NCI-H446 (cell line): Measurements from ENCODE around the gene ZNF217.
"Not testable (repeated sequence)": the region's sequence is repeated elsewhere in the genome, so short reads cannot be mapped to it uniquely, and the experiment has no call there.

Experiments used
- DNase-seq, 2 experiments: peaks; one replicate each; lab custom pipeline; 2025; lab: John Stamatoyannopoulos, UW

ZNF217 gene

DNA sequence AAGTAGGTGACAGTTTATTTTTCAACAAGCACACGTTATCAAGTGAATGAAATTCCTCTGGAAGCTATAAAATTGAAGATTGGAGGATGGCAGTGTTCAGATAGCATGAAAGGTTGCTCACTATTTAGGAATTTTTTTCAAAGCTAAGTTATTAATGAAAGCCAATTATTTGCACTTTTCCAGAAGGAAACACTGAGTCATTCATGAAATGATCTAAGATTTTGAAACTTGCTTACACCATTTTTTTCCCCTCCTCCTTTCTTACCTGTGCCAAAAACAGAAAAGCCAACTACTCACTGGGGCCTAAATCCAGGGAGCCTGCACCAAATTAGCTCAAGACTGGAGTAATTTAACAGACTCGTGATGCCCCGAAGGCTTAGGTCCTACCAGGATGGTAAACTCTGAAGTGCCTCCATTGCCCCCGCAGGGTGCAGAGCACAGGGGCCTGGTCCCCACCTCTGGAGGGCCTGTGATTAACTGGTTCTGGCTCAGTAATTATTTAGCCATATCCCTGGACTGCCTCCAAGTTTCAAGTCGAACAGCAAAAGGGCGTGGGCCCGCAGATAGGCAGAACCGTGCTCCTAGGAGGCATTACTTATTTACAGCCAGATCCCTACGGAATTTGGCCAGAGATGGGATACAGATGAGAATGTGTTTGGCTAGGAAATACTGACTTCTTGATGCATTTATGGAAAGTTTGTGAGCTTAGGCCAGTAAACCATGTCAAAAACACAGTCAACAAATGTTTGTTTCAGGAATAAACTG, 28.0 kb upstream of the ZNF217 start:
- DNase-seq = peak; percentile 77 to 79

DNA sequence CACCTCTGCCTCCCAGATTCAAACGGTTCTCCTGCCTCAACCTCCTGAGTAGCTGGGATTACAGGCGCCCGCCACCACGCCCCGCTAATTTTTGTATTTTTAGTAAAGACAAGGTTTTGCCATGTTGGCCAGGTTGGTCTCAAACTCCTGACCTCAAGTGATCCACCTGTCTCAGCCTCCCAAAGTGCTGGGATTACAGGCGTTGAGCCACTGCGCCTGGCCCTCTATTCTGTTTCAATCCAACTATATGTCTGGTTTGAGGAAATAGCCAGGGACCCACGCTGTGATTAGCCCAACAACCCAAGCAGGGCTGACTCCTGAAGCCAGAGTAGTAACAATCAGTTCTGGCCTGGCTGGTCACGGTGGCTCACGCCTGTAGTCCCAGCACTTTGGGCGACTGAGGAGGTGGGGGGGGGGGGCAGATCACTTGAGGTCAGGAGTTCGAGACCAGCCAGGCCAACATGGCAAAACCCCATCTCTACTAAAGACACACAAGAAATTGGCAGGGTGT, 24.9 kb upstream of the ZNF217 start:
- DNase-seq = not testable (repeated sequence)

DNA sequence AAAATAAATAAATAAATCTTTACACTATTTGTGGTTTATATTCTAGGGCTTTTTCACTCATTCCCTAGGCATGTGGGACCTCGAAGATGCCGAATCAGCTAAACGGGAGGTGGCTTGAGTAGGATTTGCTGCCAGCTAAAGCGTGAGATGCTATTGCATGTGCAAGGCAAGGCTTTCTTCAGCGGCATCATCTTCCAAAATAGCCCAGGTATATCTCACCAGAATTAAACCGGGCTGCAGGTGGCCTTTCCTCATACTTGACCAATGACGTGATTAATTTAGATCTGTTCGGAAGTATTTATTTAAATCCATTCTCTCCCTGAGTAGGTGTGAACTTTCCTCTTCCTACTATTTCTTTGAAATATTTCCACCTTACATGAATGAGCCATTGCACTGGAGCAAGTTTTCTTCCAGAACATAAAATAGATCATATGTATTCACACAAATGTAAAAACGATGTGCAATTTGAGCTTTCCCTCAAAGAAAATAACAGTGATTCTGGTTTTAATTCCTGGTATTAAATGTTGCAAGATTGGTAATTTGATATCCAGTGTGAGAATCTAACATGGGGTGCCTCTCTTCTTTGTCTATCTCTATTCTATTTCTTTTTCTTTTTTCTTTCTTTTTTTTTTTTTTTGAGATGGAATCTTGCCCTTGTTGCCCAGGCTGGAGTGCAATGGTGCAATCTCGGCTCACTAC, 24.3 kb upstream of the ZNF217 start:
- DNase-seq = no peak

GRCh38 chr20:53616489-53616888, 22.9 kb upstream of the ZNF217 start:
- DNase-seq = not testable (repeated sequence)

DNA sequence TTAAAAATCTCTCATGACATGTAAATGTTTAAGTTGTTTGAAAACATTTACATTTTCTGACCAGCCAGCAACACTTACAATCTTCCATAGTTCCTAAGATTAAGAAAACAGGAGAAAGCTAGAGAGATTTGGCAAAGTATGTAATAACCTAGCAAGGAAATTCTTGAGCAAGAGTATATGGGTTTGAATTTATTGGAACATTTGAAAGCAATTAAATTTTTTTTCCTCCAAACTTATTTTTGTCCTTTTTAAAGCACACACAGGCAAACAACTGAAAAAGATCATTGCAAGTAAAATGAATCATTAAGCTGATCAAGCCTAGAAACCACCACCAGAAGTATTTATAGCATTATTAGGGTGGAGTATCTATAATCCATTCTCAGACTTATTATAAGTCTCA, 20.1 kb upstream of the ZNF217 start:
- DNase-seq = no peak

DNA sequence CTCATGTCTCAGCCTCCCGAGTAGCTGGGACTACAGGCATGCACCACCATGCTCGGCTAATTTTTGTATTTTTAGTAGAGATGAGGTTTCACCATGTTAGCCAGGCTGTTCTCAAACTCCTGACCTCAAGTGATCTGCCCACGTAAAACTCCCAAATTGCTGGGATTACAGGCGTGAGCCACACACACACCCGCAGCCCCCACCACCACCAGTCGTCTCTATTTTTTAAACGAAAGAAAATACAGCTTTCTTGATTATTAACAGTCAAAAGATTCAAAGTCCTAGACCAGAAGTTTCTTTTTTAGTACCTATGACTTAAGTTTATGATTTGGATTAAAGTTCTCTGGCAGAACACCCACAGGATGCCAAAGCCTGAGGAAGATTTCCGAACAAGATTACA, 18.6 kb upstream of the ZNF217 start:
- not testable (repeated sequence) for DNase-seq

DNA sequence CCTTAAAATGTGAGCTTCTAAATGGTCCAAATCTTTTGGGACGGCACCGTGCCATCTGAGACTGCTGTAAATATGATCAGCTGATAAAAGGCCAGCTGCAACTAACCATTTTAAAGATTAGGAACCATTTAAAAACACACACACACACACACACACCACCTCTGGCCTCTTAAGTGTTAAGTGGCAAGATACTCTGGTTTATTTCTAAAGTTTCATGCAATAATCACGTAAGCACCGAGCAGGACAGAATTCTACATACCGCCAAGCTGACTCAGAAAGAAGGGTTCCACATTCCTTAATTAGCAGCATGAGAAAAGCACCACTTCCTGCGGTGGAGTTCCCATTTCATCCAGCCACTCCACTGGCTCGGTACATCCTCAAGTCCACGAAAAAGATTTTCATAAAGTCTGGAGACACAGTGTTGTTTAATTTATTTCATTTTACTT, 17.8 kb upstream of the ZNF217 start:
- DNase-seq = no peak

- no peak for DNase-seq
Measured at GRCh38 chr20:53609491-53610445, 16.1 kb upstream of the ZNF217 start.

- DNase-seq = no peak
Measured at GRCh38 chr20:53608456-53609452, 15.1 kb upstream of the ZNF217 start.

GRCh38 chr20:53608071-53608455, 14.4 kb upstream of the ZNF217 start:
- DNase-seq = no peak

GRCh38 chr20:53606364-53606985, 12.8 kb upstream of the ZNF217 start:
- no peak for DNase-seq

GRCh38 chr20:53605401-53605800, 11.8 kb upstream of the ZNF217 start:
- DNase-seq = not testable (repeated sequence)

- DNase-seq = not testable (repeated sequence)
Measured at GRCh38 chr20:53604846-53605245, 11.2 kb upstream of the ZNF217 start.

DNA sequence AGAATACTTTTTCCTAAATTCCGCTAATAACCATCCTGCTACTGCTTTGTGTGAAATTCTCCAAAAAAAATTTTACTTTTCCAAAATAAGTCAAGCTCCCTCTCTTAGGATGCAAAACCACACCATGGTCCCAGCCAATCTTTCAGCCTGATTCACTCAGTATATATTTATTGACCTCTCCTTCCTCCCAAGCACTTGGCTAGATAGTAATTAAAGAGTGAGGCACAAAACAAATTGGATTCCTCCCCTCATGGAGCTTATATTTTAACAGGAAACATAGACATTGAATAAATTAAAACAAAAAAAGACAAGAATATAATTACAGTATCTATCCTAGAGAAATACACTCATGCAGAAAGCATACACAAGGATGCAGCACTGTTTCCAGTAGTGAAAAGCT, 9.0 kb upstream of the ZNF217 start:
- DNase-seq = no peak

DNA sequence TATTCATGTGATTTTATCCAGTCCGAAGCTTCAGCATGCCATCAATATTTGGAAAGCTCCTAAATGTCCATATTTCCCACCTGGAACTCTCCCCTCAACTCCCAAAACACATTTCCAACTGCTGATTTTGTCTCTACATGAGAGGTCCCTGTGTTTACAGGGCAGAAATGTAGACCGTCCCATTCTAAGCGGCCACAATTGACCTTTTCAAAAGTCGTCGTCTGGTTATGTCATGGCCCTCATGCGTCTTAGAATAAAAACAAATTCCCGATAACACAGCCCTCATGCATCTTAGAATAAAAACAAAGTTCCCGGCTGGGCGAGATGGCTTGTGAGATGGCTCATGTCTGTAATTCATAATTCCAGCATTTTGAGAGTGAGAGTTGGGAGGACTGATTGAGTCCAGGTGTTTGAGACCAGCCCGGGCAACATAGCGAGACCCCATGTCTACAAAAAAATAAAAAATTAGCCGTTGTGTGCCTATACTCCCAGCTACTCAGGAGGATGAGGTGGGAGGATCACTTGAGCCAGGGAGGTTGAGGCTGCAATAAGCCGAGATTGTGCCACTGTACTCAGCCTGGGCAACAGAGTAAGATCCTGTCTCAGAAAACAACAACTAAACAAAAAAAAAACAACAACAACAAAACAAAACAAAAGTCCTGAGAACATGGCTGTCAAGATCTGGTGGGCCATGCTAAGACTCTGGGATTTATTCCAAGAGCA, 6.4 kb upstream of the ZNF217 start:
- no peak for DNase-seq

DNA sequence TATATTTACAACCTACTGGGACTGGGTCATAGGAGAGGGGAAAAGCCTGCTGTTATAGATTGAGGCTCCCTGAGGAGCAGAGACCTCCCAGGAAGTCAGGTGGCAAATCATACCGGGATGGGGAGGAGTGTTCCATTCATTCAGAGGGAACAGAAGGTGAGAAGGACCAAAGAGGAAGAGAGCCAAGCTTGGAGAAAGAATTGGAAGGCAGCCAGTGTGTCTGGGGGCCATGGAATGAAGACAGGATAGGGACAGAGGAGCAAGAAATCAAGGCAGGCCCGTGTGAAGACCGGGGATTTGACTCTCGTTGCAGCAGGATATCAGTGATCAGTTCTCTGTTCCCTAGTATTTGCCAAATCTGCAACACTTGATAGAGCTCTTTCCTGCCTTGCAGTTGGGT, 5.7 kb upstream of the ZNF217 start:
- DNase-seq = peak in 1 of 2 experiments; percentile 53

DNA sequence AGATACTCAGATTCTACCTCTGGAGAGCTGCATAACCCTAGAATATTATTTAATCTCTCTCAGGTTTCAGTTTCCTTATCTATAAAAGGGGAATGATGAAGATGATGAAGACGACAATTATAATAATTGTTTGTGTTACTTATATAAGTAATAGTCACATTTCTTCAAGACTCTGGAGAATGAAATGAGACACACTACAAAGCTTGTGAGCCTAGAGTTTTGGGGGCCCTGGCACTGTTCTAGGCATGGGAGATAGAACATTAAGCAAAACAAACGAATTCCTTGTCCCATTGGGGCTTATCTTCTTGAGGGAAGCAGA, 5.4 kb upstream of the ZNF217 start:
- DNase-seq = no peak

DNA sequence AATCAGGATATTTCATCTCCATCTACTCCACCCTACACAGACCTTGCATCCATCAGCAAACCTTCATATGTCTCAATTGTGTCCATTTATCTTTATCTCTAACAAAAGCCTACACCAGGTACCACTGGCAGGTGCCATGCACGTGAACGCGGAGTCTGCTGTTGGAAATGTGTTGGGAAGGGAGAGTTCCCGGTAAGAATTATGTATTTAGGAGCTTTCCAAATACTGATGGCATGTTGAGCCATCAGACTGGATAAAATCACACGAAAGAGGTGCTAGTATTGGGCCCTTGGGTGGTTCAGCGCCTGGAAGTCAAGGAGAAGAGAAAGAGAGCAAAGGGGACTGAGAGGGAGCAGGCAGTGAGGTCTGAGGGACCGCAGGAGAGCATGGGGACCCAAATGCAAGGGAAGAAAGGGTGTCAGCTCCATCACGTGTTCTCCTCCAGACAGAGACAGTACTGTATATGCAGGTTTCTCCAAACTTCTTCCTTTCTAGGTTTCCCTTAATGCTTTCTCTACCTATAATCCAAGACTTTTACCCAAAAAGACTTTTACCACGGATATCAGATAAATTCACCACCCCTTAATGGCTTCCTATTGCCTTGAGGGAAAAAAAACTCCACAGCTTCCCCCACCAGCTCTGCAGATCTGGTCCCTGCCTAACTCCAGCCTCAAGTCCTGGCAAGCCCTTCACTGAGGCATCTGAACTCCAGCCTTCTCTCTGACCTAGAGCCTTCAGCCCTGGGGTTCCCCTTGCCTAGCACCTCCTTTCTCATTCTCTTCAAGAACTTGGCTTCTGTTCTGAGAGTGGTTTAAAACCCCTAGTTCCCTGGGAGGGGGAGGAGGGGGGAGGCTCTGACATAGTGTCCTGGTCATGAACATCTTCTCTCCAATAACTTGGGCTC, 4.8 kb upstream of the ZNF217 start:
- no peak for DNase-seq
